Measurements from ENCODE around the gene ST3GAL5.

The ST3GAL5 gene

DNA sequence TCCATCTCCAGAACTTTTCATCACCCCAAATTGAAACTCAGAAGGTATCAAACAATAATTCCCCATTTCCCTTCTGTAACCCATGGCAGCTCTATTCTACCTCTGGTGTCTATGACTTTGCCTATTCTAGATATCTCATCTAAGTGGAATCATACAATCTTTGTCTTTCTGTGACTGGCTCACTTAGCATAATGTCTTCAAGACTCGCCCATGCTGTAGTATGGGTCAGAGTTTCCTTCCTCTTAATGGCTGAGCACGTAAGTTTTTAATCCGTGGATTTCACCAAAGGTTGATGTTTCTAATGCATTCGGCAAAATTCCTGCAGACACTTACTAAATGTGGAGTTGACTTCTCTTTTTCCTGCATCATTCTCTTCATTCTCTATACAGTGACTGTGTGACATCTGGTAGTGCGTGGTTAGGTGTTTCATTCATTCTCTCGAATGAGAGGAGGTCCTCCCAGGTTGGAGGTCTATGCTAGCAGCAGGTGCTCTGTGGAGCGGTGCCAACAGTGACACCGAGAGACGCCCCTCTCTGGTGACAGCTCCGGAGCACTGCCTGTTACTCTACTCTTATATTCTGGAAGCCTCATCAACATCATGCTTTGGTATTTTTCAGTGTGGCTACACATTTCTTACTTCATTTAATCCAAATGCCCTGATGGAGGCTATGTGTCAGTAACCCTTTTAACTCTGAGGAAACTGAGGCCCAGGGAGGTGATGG is 84.9 kb downstream of the ST3GAL5 start:
- Histone ChIP-seq H2AFZ (ENCODE audit: low read depth, low read length) (no peak overlapping the region), H3K79me2 (ENCODE audit: insufficient read depth, low read length) (no peaks in the 10 kb centered on the region), H3K27me3 (ENCODE audit: insufficient read depth, low read length, poor library complexity) (no peaks in the 10 kb centered on the region), H3K4me2 (ENCODE audit: insufficient read depth, low read length) (no peak overlapping the region), H3K36me3 (ENCODE audit: insufficient read depth, low read length) (no peaks in the 10 kb centered on the region), H3K27ac (ENCODE audit: low read length) (no peak overlapping the region), H3K9ac (ENCODE audit: low read depth, low read length) (no peak overlapping the region), H3K9me3 (ENCODE audit: insufficient read depth, low read length, severe bottlenecking) (no peaks in the 10 kb centered on the region), H4K20me1 (ENCODE audit: insufficient read depth, low read length) (no peaks in the 10 kb centered on the region), H3K4me1 (ENCODE audit: insufficient read depth, low read length) (peaks cover 18% of the 10 kb centered on the region), H3K4me3 (ENCODE audit: low read depth in 1 of 2, low read length in 2 of 2) (no peak overlapping the region)
- TF ChIP-seq, protein P1, sequence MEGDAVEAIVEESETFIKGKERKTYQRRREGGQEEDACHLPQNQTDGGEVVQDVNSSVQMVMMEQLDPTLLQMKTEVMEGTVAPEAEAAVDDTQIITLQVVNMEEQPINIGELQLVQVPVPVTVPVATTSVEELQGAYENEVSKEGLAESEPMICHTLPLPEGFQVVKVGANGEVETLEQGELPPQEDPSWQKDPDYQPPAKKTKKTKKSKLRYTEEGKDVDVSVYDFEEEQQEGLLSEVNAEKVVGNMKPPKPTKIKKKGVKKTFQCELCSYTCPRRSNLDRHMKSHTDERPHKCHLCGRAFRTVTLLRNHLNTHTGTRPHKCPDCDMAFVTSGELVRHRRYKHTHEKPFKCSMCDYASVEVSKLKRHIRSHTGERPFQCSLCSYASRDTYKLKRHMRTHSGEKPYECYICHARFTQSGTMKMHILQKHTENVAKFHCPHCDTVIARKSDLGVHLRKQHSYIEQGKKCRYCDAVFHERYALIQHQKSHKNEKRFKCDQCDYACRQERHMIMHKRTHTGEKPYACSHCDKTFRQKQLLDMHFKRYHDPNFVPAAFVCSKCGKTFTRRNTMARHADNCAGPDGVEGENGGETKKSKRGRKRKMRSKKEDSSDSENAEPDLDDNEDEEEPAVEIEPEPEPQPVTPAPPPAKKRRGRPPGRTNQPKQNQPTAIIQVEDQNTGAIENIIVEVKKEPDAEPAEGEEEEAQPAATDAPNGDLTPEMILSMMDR (IDR thresholded peaks at IDR 0.05; ENCODE audit: borderline replicate concordance, extremely low read depth, low read length, poor library complexity, severe bottlenecking) = no peak
- no peak for TF ChIP-seq EZH2 (IDR thresholded peaks at IDR 0.05; ENCODE audit: borderline replicate concordance, low read depth, low read length, severe bottlenecking)
- ATAC-seq (ENCODE audit: insufficient read depth, low read depth) (no peak), DNase-seq (no peak)

DNA sequence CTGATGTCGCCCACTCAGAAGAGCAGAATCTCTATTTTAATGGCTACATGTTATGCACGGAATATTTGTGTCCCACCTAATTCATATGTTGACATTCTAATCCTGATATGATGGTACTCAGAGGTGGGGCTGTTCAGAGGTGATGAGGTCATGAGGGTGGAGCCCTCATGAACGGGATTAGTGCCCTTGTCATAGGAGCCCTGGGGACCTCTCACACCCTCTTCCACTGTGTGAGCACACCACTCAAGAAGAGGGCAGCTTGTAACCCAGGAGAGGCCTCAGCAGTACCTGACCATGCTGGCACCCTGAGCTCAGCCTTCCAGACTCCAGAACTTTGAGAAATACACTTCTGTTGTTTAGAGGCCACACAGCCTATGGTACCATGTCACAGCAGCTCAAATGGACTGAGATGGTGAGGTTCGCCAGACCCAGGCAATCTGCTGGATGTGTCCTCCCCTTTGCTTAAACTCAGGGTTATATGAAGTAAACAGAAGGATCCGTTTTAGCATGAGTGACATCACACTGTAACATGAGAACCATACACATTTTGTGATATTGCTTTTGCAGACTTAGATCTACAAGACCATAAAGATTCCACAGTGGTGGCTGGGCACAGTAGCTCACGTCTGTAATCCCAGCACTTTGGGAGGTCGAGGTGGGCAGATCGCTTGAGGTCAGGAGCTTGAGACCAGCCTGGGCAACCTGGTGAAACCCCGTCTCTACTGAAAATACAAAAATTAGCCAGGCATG is 86.3 kb downstream of the ST3GAL5 start:
- TF ChIP-seq, protein P1 (IDR thresholded peaks at IDR 0.05; ENCODE audit: borderline replicate concordance, extremely low read depth, low read length, poor library complexity, severe bottlenecking) = no peak
- TF ChIP-seq EZH2 (IDR thresholded peaks at IDR 0.05; ENCODE audit: borderline replicate concordance, low read depth, low read length, severe bottlenecking) = no peak
- Histone ChIP-seq H3K36me3 (ENCODE audit: insufficient read depth, low read length) (no peaks in the 10 kb centered on the region), H3K9me3 (ENCODE audit: insufficient read depth, low read length, severe bottlenecking) (no peaks in the 10 kb centered on the region), H3K4me1 (ENCODE audit: insufficient read depth, low read length) (peaks cover 18% of the 10 kb centered on the region), H3K4me2 (ENCODE audit: insufficient read depth, low read length) (no peak overlapping the region), H3K9ac (ENCODE audit: low read depth, low read length) (no peak overlapping the region), H3K4me3 (ENCODE audit: low read depth in 1 of 2, low read length in 2 of 2) (no peak overlapping the region), H4K20me1 (ENCODE audit: insufficient read depth, low read length) (no peaks in the 10 kb centered on the region), H2AFZ (ENCODE audit: low read depth, low read length) (no peak overlapping the region), H3K27me3 (ENCODE audit: insufficient read depth, low read length, poor library complexity) (no peaks in the 10 kb centered on the region), H3K27ac (ENCODE audit: low read length) (no peak overlapping the region), H3K79me2 (ENCODE audit: insufficient read depth, low read length) (no peaks in the 10 kb centered on the region)
- DNase-seq (no peak), ATAC-seq (ENCODE audit: insufficient read depth, low read depth) (no peak)

GRCh38 chr2:85801871-85802270 is 86.9 kb downstream of the ST3GAL5 start:
- TF ChIP-seq, protein P1 (IDR thresholded peaks at IDR 0.05; ENCODE audit: borderline replicate concordance, extremely low read depth, low read length, poor library complexity, severe bottlenecking) = no peak
- TF ChIP-seq EZH2 (IDR thresholded peaks at IDR 0.05; ENCODE audit: borderline replicate concordance, low read depth, low read length, severe bottlenecking) = no peak
- ATAC-seq (ENCODE audit: insufficient read depth, low read depth) (no peak), DNase-seq (no peak)
- H3K79me2 ChIP-seq (ENCODE audit: insufficient read depth, low read length) = no peaks in the 10 kb centered on the region
- H3K9ac ChIP-seq (ENCODE audit: low read depth, low read length) = no peak overlapping the region
- no peaks in the 10 kb centered on the region for H4K20me1 ChIP-seq (ENCODE audit: insufficient read depth, low read length)
- H3K4me2 ChIP-seq (ENCODE audit: insufficient read depth, low read length) = no peak overlapping the region
- H3K27ac ChIP-seq (ENCODE audit: low read length) = no peak overlapping the region
- H3K36me3 ChIP-seq (ENCODE audit: insufficient read depth, low read length) = no peaks in the 10 kb centered on the region
- H3K27me3 ChIP-seq (ENCODE audit: insufficient read depth, low read length, poor library complexity) = no peaks in the 10 kb centered on the region
- peaks cover 18% of the 10 kb centered on the region for H3K4me1 ChIP-seq (ENCODE audit: insufficient read depth, low read length)
- H3K9me3 ChIP-seq (ENCODE audit: insufficient read depth, low read length, severe bottlenecking) = no peaks in the 10 kb centered on the region
- H3K4me3 ChIP-seq (ENCODE audit: low read depth in 1 of 2, low read length in 2 of 2) = no peak overlapping the region
- H2AFZ ChIP-seq (ENCODE audit: low read depth, low read length) = no peak overlapping the region
